PFSK-1 (cell line): ENCODE results near the gene SPTLC2.

Source experiments
- FOXP2 ChIP-seq: optimal IDR thresholded peaks from 2 replicates; pipeline ENCODE3; 2011; ENCODE audit warnings: borderline replicate concordance, control low read depth, inconsistent platforms; ENCODE audit not compliant: insufficient read depth; ENCODE audit errors: extremely low read length, extremely low read depth
- POLR2AphosphoS5 ChIP-seq: IDR thresholded peaks from 2 replicates; pipeline ENCODE4 v1.6.1; 2012; ENCODE audit warnings: low read depth, mild to moderate bottlenecking, control low read depth, low read length, moderate library complexity
- SIN3A ChIP-seq: IDR thresholded peaks from 2 replicates; pipeline ENCODE4 v1.6.1; 2012; ENCODE audit warnings: mild to moderate bottlenecking, low read length, moderate library complexity, borderline replicate concordance; ENCODE audit not compliant: insufficient read depth
- TAF1 ChIP-seq: IDR thresholded peaks from 2 replicates; pipeline ENCODE4 v1.6.1; 2012; ENCODE audit warnings: low read length, control low read depth, borderline replicate concordance; ENCODE audit not compliant: insufficient read depth
- TF ChIP-seq, protein P1 (sequence below), 2 experiments: IDR thresholded peaks; 2 replicates each; pipeline versions ENCODE4 v1.6.1 to v1.8.0; 2011 to 2012; ENCODE audit warnings: low read depth in 2 of 2, low read length in 2 of 2, control low read depth in 1 of 2, inconsistent platforms in 1 of 2, mild to moderate bottlenecking in 1 of 2, moderate library complexity in 1 of 2; ENCODE audit not compliant: insufficient read depth in 1 of 2

SPTLC2 gene

DNA sequence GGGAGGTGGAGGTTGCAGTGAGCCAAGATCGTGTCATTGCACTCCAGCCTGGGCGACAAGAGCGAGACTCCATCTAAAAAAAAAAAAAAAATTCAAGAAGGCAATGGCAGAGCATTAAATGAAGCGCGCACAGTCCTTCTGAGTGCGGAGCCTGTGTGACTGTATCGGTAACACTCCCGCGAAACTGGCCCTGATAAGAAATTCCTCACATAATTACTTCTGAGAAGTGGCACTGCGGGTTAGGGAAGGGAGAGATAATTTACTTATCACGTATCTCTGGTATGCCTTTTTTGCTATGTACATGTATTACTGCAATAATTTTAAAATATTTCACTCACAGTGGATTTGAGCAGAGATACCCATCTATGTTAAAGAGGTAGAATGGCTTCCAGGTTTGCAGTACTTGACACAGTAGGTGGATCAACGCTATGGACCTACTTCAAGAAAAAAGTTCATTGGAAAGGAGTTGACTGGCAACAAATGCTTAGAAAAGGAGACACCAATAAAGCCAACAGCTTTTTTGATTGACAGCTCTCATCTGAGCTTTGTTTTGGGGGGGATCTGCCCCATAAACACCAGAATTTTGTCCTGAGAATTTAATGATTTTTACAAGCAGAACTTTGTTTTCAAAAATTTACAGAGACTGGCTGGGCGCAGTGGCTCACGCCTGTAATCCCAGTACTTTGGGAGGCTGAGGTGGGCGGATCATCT lies 29.2 kb upstream of the SPTLC2 start:
- TF ChIP-seq, protein P1, sequence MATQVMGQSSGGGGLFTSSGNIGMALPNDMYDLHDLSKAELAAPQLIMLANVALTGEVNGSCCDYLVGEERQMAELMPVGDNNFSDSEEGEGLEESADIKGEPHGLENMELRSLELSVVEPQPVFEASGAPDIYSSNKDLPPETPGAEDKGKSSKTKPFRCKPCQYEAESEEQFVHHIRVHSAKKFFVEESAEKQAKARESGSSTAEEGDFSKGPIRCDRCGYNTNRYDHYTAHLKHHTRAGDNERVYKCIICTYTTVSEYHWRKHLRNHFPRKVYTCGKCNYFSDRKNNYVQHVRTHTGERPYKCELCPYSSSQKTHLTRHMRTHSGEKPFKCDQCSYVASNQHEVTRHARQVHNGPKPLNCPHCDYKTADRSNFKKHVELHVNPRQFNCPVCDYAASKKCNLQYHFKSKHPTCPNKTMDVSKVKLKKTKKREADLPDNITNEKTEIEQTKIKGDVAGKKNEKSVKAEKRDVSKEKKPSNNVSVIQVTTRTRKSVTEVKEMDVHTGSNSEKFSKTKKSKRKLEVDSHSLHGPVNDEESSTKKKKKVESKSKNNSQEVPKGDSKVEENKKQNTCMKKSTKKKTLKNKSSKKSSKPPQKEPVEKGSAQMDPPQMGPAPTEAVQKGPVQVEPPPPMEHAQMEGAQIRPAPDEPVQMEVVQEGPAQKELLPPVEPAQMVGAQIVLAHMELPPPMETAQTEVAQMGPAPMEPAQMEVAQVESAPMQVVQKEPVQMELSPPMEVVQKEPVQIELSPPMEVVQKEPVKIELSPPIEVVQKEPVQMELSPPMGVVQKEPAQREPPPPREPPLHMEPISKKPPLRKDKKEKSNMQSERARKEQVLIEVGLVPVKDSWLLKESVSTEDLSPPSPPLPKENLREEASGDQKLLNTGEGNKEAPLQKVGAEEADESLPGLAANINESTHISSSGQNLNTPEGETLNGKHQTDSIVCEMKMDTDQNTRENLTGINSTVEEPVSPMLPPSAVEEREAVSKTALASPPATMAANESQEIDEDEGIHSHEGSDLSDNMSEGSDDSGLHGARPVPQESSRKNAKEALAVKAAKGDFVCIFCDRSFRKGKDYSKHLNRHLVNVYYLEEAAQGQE (IDR thresholded peaks at IDR 0.05; ENCODE audit: insufficient read depth in 1 of 2, low read depth in 2 of 2, low read length in 2 of 2) = no peak

GRCh38 chr14:77642407-77642806 lies 26.0 kb upstream of the SPTLC2 start:
- no peak for TF ChIP-seq SIN3A
- no peak for TF ChIP-seq POLR2AphosphoS5
- no peak for TF ChIP-seq FOXP2
- TF ChIP-seq TAF1 = no peak
- TF ChIP-seq, protein P1 (IDR thresholded peaks at IDR 0.05; ENCODE audit: insufficient read depth in 1 of 2, low read depth in 2 of 2, low read length in 2 of 2) = no peak

DNA sequence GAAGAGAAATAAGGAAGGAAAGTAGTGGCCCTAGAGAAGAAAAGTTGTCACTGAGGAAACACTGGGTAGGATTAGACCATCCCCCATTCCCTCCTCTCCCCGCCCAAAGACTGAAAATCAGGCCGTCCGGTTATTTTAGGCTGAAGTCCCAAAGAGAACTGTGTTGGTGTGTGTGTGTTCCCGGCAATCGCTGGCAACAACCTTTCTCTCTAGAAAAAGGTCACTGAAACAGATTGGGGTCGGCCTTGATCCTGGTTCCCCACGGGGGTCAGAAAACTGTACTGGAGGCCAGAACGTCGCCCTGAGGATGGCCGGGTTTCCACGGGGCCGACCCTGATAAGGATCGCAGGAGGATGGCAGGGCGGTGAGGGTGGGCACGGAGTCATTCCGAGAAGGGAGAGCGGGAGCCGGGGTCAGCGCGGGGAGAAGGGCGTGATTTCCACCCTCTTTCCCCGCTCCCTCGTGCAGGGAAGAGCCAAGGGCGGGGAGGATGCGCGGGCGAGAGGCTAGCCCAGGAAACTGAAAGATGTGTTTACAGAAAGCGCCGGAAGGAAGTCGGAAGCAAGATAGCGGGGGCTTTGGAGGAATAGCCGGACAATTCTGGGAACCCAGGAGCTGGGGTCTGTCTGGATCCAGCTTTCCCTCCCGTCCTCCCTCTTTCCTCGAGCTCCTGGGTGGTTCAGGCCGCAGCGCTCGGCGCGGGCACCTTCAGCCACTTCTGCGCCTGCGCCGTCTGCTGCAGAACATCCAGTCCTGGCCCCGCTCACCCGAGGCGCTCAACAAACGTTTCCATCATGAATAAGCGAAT lies 25.3 kb upstream of the SPTLC2 start:
- TF ChIP-seq FOXP2 = no peak
- TF ChIP-seq, protein P1 (IDR thresholded peaks at IDR 0.05; ENCODE audit: insufficient read depth in 1 of 2, low read depth in 2 of 2, low read length in 2 of 2) = no peak
- TF ChIP-seq POLR2AphosphoS5 = no peak
- TF ChIP-seq SIN3A = no peak
- no peak for TF ChIP-seq TAF1

GRCh38 chr14:77640756-77641533 lies 24.5 kb upstream of the SPTLC2 start:
- no peak for TF ChIP-seq TAF1
- TF ChIP-seq SIN3A = no peak

DNA sequence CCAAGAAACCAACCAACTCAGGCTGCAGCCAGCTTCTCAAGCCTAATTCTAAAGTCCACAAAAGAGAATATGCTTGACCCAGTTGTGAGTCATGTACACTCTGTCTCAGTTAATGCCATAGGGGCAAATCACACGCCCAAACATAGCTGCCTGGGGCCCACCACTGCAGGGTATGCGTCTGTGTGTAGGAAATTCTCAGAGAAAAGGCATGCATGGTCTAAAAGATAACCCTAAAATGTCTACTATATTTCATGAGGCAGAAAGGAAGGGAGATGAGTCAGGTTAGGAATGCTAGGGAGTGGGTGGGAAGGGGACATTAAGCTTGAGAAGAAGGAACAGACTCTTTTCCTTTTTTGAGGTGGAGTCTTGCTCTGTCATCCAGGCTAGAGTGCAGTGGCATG lies 22.3 kb upstream of the SPTLC2 start:
- TF ChIP-seq POLR2AphosphoS5 (no peak), SIN3A (no peak), TAF1 (no peak), FOXP2 (no peak)
- TF ChIP-seq, protein P1 (IDR thresholded peaks at IDR 0.05; ENCODE audit: insufficient read depth in 1 of 2, low read depth in 2 of 2, low read length in 2 of 2) = no peak
